Activated CD8-positive, alpha-beta T cell treated with anti-CD3 and anti-CD28 coated beads for 36 hours (primary cell): ENCODE results near the gene CFAP53. TPM values are rescaled to one million over a fixed set of nuclear protein-coding genes. Genes with fewer than 3 reads are reported as not detected.
A peak's percentile ranks its signal among the peaks of the same experiment; 100 is the strongest.

Experiments
- ATAC-seq: fragments of 200-7000 bp; cut with Tn5 transposase; one replicate; pipeline ENCODE4 v1.10.0; 2021; ENCODE audit warnings: mild to moderate bottlenecking, moderate library complexity
- CTCF ChIA-PET: fragments of 350-600 bp; sonication (Branson Sonifier 250); formaldehyde crosslinking; loops from one replicate; lab custom pipeline; 2021; ENCODE audit warnings: antibody characterized with exemption; lab: Charles Lee
- POLR2A ChIA-PET: fragments of 350-600 bp; sonication (Branson Sonifier 250); formaldehyde crosslinking; loops from one replicate; lab custom pipeline; 2021; ENCODE audit warnings: antibody characterized with exemption; lab: Charles Lee
- DNase-seq: peaks from one replicate; pipeline ENCODE4 v3.0.0-alpha.2; 2020
- H3K27ac Mint-ChIP-seq: one replicate; pipeline ENCODE4 v1.8.0; 2021; ENCODE audit warnings: mild to moderate bottlenecking, mixed read lengths
- H3K27me3 Mint-ChIP-seq: one replicate; pipeline ENCODE4 v1.8.0; 2021; ENCODE audit warnings: mixed read lengths
- H3K36me3 Mint-ChIP-seq: one replicate; pipeline ENCODE4 v1.8.0; 2021; ENCODE audit warnings: low read depth, mixed read lengths
- H3K4me1 Mint-ChIP-seq: one replicate; pipeline ENCODE4 v1.8.0; 2021; ENCODE audit warnings: low read depth, mixed read lengths
- H3K4me3 Mint-ChIP-seq: one replicate; pipeline ENCODE4 v1.8.0; 2021; ENCODE audit warnings: mild to moderate bottlenecking, moderate library complexity, mixed read lengths
- H3K9me3 Mint-ChIP-seq: one replicate; pipeline ENCODE4 v1.8.0; 2021; ENCODE audit warnings: mixed read lengths
- CTCF ChIP-seq: fragments of 200-600 bp; IDR thresholded peaks from one replicate; pipeline ENCODE4 v1.8.0; 2022; ENCODE audit warnings: antibody characterized with exemption, mild to moderate bottlenecking
- intact Hi-C: fragments of 100-400 bp; cut with micrococcal nuclease; formaldehyde crosslinking; loops from one replicate; pipeline ENCODE4 v1.10.0; 2022
- total RNA-seq, 2 experiments: library from RNA; stranded (reverse); gene quantifications; one replicate each; pipeline ENCODE4 v1.2.3, GENCODE V29; 2021

Gene CFAP53
- under 1 TPM; 0.27 to 0.76 TPM for total RNA-seq

- Mint-ChIP-seq H3K4me3 (peak within 1 kb of the TSS; percentile 70), H3K27ac (peak within 1 kb of the TSS; percentile 79), H3K36me3 (peaks cover 21% of the 10 kb centered on the region), H3K4me1 (peaks cover 27% of the 10 kb centered on the region), H3K27me3 (no peaks in the 10 kb centered on the region), H3K9me3 (no peaks in the 10 kb centered on the region)
- ATAC-seq: peak; percentile 91
- intact Hi-C loops: loop anchor here (1.0 kb wide), 1 partner anchor 21 kb away; the partner anchor contains the start of gene CXXC1
- POLR2A ChIA-PET: interaction anchor here (0.7 to 1.6 kb wide), 4 partner anchors 15 to 780 kb away, joined by 3 to 5 read pairs (median 4); partner anchors contain the start of gene MBD1
- CTCF ChIA-PET: interaction anchor here (0.9 to 3.1 kb wide), 5 partner anchors 13 to 91 kb away, joined by 3 to 21 read pairs (median 4); partner anchors contain the start of genes MBD1 and MYO5B
- no peak for TF ChIP-seq CTCF
- peak; percentile 95 for DNase-seq
Observed at GRCh38 chr18:50266248-50266704, at the start of gene CFAP53. CFAP53 (minus strand) TSS chr18:50266495; CDS start chr18:50266404, 91 bp downstream.

GRCh38 chr18:50315100-50315871 is 49.0 kb upstream of the CFAP53 start:
- Mint-ChIP-seq H3K36me3 (no peaks in the 10 kb centered on the region), H3K9me3 (no peaks in the 10 kb centered on the region), H3K27me3 (peaks cover 5% of the 10 kb centered on the region), H3K27ac (no peak overlapping the region), H3K4me3 (no peak overlapping the region), H3K4me1 (peaks cover 3% of the 10 kb centered on the region)
- ChIA-PET CTCF (interaction anchor here (1.1 kb wide), 1 partner anchor 42 kb away, joined by 4 read pairs; no protein-coding TSS in a partner anchor), POLR2A (no interaction called here)
- no peak for TF ChIP-seq CTCF
- intact Hi-C loops: no loop called here
- ATAC-seq: no peak
- DNase-seq: no peak

- TF ChIP-seq CTCF: no peak
- Mint-ChIP-seq H3K9me3 (no peaks in the 10 kb centered on the region), H3K36me3 (no peaks in the 10 kb centered on the region), H3K4me3 (no peak overlapping the region), H3K4me1 (no peaks in the 10 kb centered on the region), H3K27me3 (peaks cover 5% of the 10 kb centered on the region), H3K27ac (no peak overlapping the region)
- no peak for DNase-seq
- POLR2A ChIA-PET: no interaction called here
- intact Hi-C loops: no loop called here
- CTCF ChIA-PET: interaction anchor here (1.1 kb wide), 1 partner anchor 24 kb away, joined by 3 read pairs; no protein-coding TSS in a partner anchor
- ATAC-seq: no peak
Observed at GRCh38 chr18:50313873-50314460, 47.7 kb upstream of the CFAP53 start.

GRCh38 chr18:50313031-50313607 is 46.8 kb upstream of the CFAP53 start:
- no peak for TF ChIP-seq CTCF
- H3K27me3 Mint-ChIP-seq: peaks cover 5% of the 10 kb centered on the region
- DNase-seq (no peak), ATAC-seq (no peak)
- H3K27ac Mint-ChIP-seq: no peak overlapping the region
- ChIA-PET POLR2A (no interaction called here), CTCF (no interaction called here)
- intact Hi-C loops: no loop called here
- peaks cover 6% of the 10 kb centered on the region for H3K4me1 Mint-ChIP-seq
- H3K4me3 Mint-ChIP-seq: no peak overlapping the region
- no peaks in the 10 kb centered on the region for H3K36me3 Mint-ChIP-seq
- no peaks in the 10 kb centered on the region for H3K9me3 Mint-ChIP-seq
